ENCODE data around the gene ZNF891.

- TF ChIP-seq CTCF (conservative IDR thresholded peaks at IDR 0.05 in 1 of 2, IDR thresholded peaks at IDR 0.05 in 1 of 2; ENCODE audit: low read depth in 1 of 2, low read length in 2 of 2) (no peak), EZH2 (IDR thresholded peaks at IDR 0.05; ENCODE audit: low read length, missing control alignments) (no peak)
These were observed 5.7 kb upstream of the ZNF891 start for GRCh38 chr12:133135747-133136146.

Data from fibroblast of lung (primary cell).